Left lung (tissue), 10 donors: ENCODE data around the gene SLC6A15. TPM values are rescaled to one million over a fixed set of nuclear protein-coding genes. Genes with fewer than 3 reads are reported as not detected.

Source experiments
- ATAC-seq: fragments of 200-7000 bp; cut with Tn5 transposase; one replicate; pipeline ENCODE4 v1.9.1; 2020; ENCODE audit warnings: moderate library complexity
- DNase-seq, 4 donors: peaks; one replicate each; pipeline ENCODE4 v3.0.0-alpha.2; 2013 to 2020
- H3K27ac ChIP-seq, 2 donors: fragments of 200-600 bp; sonication (generic) in 1 of 2; one replicate each; pipeline versions ENCODE4 v1.5.0 to v1.8.0; 2020 to 2021
- H3K27me3 ChIP-seq, 2 donors: fragments of 200-600 bp; sonication (generic) in 1 of 2; one replicate each; pipeline versions ENCODE4 v1.5.0 to v1.8.0; 2020 to 2021
- H3K36me3 ChIP-seq, 2 donors: fragments of 200-600 bp; sonication (generic) in 1 of 2; one replicate each; pipeline versions ENCODE4 v1.5.0 to v1.8.0; 2020 to 2021
- H3K4me1 ChIP-seq, 2 donors: fragments of 200-600 bp; one replicate each; pipeline ENCODE4 v1.8.0; 2021
- H3K4me3 ChIP-seq, 2 donors: fragments of 200-600 bp; sonication (generic) in 1 of 2; one replicate each; pipeline versions ENCODE4 v1.5.0 to v1.8.0; 2020 to 2021; ENCODE audit warnings: mild to moderate bottlenecking in 1 of 2
- H3K9me3 ChIP-seq, 2 donors: fragments of 200-600 bp; sonication (generic) in 1 of 2; one replicate each; pipeline versions ENCODE4 v1.5.0 to v1.8.0; 2020 to 2021
- CTCF ChIP-seq, 2 donors: fragments of 200-600 bp; sonication (generic) in 1 of 2; IDR thresholded peaks; one replicate each; pipeline versions ENCODE4 v1.5.0 to v1.8.0; 2021; ENCODE audit warnings: antibody characterized with exemption in 2 of 2
- intact Hi-C, 2 donors: fragments of 100-400 bp; cut with DNase I; formaldehyde crosslinking; loops; one replicate each; pipeline versions ENCODE4 v1.11.2 to v1.14.2; 2022
- polyA plus RNA-seq, 6 donors: library from polyadenylated mRNA; unstranded; fragments of 120-200 nt; gene quantifications; one replicate each; pipeline ENCODE4 v1.2.1, GENCODE V29; 2013; ENCODE audit not compliant: insufficient read length in 6 of 6
- total RNA-seq, 2 donors: library from RNA; stranded (reverse); fragmentation: NEBNext Ultra II Directional; extraction: Animal tissue kit (Norgen Biotek cat#: 25700); gene quantifications; one replicate each; pipeline ENCODE4 v1.2.1, GENCODE V29; 2021
- donor health status: DM: no; HTN: yes; CAD: no.
- donor health status: DM: no; HTN: no; CAD: no.

The SLC6A15 gene
- total and polyA plus RNA-seq, 8 donors: 0.21 to 0.70 (median 0.41) TPM; not detected in 1

GRCh38 chr12:84860718-84861117 is 51.9 kb downstream of the SLC6A15 start:
- H3K27ac ChIP-seq: no peak overlapping the region
- no peaks in the 10 kb centered on the region for H3K4me1 ChIP-seq
- intact Hi-C loops: no loop called here
- H3K4me3 ChIP-seq: no peak overlapping the region
- H3K9me3 ChIP-seq: no peaks in the 10 kb centered on the region
- H3K27me3 ChIP-seq: no peaks in the 10 kb centered on the region
- ATAC-seq (no peak), DNase-seq (no peak)
- TF ChIP-seq CTCF (IDR thresholded peaks at IDR 0.05): no peak
- no peaks in the 10 kb centered on the region for H3K36me3 ChIP-seq

GRCh38 chr12:84858796-84859195 is 53.8 kb downstream of the SLC6A15 start:
- H3K27me3 ChIP-seq: no peaks in the 10 kb centered on the region
- intact Hi-C loops: no loop called here

GRCh38 chr12:84857525-84858208 is 54.9 kb downstream of the SLC6A15 start:
- intact Hi-C loops: no loop called here
- no peaks in the 10 kb centered on the region for H3K36me3 ChIP-seq
- H3K4me1 ChIP-seq: no peaks in the 10 kb centered on the region
- DNase-seq: no peak
- no peak overlapping the region for H3K27ac ChIP-seq
- no peak overlapping the region for H3K4me3 ChIP-seq
- no peak for TF ChIP-seq CTCF (IDR thresholded peaks at IDR 0.05)
- no peak for ATAC-seq
- H3K9me3 ChIP-seq: no peaks in the 10 kb centered on the region
- H3K27me3 ChIP-seq: no peaks in the 10 kb centered on the region

More at GRCh38 chr12:84858796-84859195, 53.8 kb downstream of the SLC6A15 start:
- H3K36me3 ChIP-seq: no peaks in the 10 kb centered on the region
- H3K4me3 ChIP-seq: no peak overlapping the region
- H3K27ac ChIP-seq: no peak overlapping the region
- H3K9me3 ChIP-seq: no peaks in the 10 kb centered on the region
- TF ChIP-seq CTCF (IDR thresholded peaks at IDR 0.05): no peak
- DNase-seq (no peak), ATAC-seq (no peak)
- H3K4me1 ChIP-seq: no peaks in the 10 kb centered on the region

GRCh38 chr12:84856156-84856900 is 56.3 kb downstream of the SLC6A15 start:
- ATAC-seq: no peak
- intact Hi-C loops: no loop called here

More at GRCh38 chr12:84856156-84856900, 56.3 kb downstream of the SLC6A15 start:
- TF ChIP-seq CTCF (IDR thresholded peaks at IDR 0.05): no peak
- no peak overlapping the region for H3K27ac ChIP-seq
- no peak for DNase-seq
- H3K9me3 ChIP-seq: no peaks in the 10 kb centered on the region
- no peaks in the 10 kb centered on the region for H3K4me1 ChIP-seq
- no peaks in the 10 kb centered on the region for H3K36me3 ChIP-seq
- no peak overlapping the region for H3K4me3 ChIP-seq
- no peaks in the 10 kb centered on the region for H3K27me3 ChIP-seq
